Testis (tissue), 2 donors: ENCODE data around the gene IPO4.

Source experiments
- POLR2A ChIP-seq: fragments of 450-650 bp; IDR thresholded peaks from one replicate; pipeline ENCODE4 v1.6.1; 2017; ENCODE audit warnings: antibody characterized with exemption, mild to moderate bottlenecking, moderate library complexity
- TF ChIP-seq, protein P1 (sequence below), 3 experiments: fragments of 450-650 bp in 2 of 3; fragments of 200-600 bp in 1 of 3; sonication (generic) in 1 of 3; IDR thresholded peaks; one replicate each; pipeline ENCODE4 v1.5.1; 2016 to 2019; ENCODE audit warnings: antibody characterized with exemption in 3 of 3, mild to moderate bottlenecking in 2 of 3, moderate library complexity in 1 of 3

DNA sequence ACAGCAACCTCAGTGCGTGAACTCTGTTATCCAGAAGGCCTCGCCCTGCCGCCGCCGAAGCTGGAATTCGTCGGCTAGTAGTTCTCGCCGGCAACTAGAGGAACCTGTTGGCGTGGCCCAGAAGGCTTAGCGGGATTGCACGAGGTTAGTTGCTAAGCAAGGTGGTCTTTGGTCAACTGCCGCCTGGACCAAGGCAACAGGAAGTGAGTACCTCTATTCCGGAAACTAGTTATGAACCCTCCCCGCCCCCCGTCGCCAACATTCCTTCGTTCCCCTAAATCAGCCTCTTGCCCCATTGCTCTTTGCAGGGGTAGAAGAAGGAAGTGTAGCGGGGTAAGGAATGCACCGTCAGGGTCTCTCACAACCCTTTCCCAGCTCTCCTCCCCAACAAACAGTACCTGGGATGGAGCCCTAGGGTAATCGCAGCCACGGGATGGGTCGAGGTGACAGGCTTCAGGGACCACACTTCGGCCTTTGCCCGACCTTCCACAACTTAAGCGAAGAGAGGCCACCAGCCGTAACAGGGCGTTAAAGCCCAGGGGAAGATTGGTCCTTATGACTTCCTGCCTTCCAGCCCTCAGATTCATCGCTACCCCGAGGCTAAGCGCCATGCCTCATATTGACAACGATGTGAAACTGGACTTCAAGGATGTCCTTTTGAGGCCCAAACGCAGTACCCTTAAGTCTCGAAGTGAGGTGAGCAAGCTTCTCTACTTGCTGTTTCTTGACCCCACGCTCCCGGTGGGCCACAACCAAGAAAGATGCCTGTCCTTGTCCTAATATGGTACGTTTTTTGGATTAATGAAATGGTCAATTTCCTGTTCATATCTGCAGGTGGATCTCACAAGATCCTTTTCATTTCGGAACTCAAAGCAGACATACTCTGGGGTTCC, 44.3 kb upstream of the IPO4 start, which contains the start of gene GMPR2:
- TF ChIP-seq, protein P1, sequence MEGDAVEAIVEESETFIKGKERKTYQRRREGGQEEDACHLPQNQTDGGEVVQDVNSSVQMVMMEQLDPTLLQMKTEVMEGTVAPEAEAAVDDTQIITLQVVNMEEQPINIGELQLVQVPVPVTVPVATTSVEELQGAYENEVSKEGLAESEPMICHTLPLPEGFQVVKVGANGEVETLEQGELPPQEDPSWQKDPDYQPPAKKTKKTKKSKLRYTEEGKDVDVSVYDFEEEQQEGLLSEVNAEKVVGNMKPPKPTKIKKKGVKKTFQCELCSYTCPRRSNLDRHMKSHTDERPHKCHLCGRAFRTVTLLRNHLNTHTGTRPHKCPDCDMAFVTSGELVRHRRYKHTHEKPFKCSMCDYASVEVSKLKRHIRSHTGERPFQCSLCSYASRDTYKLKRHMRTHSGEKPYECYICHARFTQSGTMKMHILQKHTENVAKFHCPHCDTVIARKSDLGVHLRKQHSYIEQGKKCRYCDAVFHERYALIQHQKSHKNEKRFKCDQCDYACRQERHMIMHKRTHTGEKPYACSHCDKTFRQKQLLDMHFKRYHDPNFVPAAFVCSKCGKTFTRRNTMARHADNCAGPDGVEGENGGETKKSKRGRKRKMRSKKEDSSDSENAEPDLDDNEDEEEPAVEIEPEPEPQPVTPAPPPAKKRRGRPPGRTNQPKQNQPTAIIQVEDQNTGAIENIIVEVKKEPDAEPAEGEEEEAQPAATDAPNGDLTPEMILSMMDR (IDR thresholded peaks at IDR 0.05): no peak
- no peak for TF ChIP-seq POLR2A
